GM18511 (cell line): ENCODE measurements around the gene SYNPO.

Source experiments
- ATAC-seq: cut with Tn5 transposase; IDR thresholded peaks from one replicate; pipeline ENCODE4 v1.9.1; 2021; ENCODE audit warnings: mild to moderate bottlenecking, moderate library complexity; ENCODE audit not compliant: unreplicated experiment

SYNPO gene

GRCh38 chr5:150655221-150655620, 14.8 kb downstream of the SYNPO start:
- ATAC-seq, result no peak

- peak; percentile 88 for ATAC-seq
Measured at GRCh38 chr5:150656191-150657132, 16.0 kb downstream of the SYNPO start.

GRCh38 chr5:150658121-150658520, 17.7 kb downstream of the SYNPO start:
- ATAC-seq, result no peak

GRCh38 chr5:150658699-150659265, 18.3 kb downstream of the SYNPO start:
- ATAC-seq, result no peak

- ATAC-seq, result no peak
Measured at GRCh38 chr5:150659360-150660107, 19.1 kb downstream of the SYNPO start.

GRCh38 chr5:150660108-150660831, 19.8 kb downstream of the SYNPO start:
- ATAC-seq, result no peak

GRCh38 chr5:150661086-150661485, 20.6 kb downstream of the SYNPO start, which contains the start of gene MYOZ3:
TSS of gene MYOZ3 (plus strand) at chr5:150661251. CDS start at chr5:150662942, 1,691 bp downstream.
- ATAC-seq, result no peak

- ATAC-seq, result no peak
Measured at GRCh38 chr5:150661821-150662596, 21.5 kb downstream of the SYNPO start.

GRCh38 chr5:150662731-150663516, 22.5 kb downstream of the SYNPO start:
- no peak for ATAC-seq

GRCh38 chr5:150663936-150664335, 23.5 kb downstream of the SYNPO start:
- ATAC-seq, result no peak

GRCh38 chr5:150665044-150665443, 24.6 kb downstream of the SYNPO start:
- ATAC-seq, result no peak

GRCh38 chr5:150670275-150670947, 30.0 kb downstream of the SYNPO start:
- ATAC-seq, result no peak

GRCh38 chr5:150670948-150671310, 30.5 kb downstream of the SYNPO start:
- ATAC-seq, result no peak

- ATAC-seq, result peak; percentile 47
Measured at GRCh38 chr5:150671509-150672236, 31.2 kb downstream of the SYNPO start.

- peak; percentile 66 for ATAC-seq
Measured at GRCh38 chr5:150672237-150672883, 31.9 kb downstream of the SYNPO start.

- ATAC-seq, result no peak
Measured at GRCh38 chr5:150672884-150673275, 32.4 kb downstream of the SYNPO start.

GRCh38 chr5:150674341-150674821, 33.9 kb downstream of the SYNPO start:
- ATAC-seq, result no peak
